OCI-LY1 (cell line): ENCODE results near the gene C4orf54.

Experiments
- H2AFZ ChIP-seq: fragments of 200-600 bp; sonication (generic), shearing (Covaris generic); 2 replicates; pipeline ENCODE4 v1.6.0; 2014; ENCODE audit warnings: antibody characterized with exemption, mild to moderate bottlenecking, low read length
- H3F3A ChIP-seq: fragments of 200-600 bp; sonication (generic), shearing (Covaris generic); 2 replicates; pipeline ENCODE4 v1.6.0; 2014; ENCODE audit warnings: mild to moderate bottlenecking, antibody characterized with exemption, low read length, moderate library complexity; ENCODE audit not compliant: insufficient read depth
- H3K27ac ChIP-seq: fragments of 200-600 bp; sonication (generic); 2 replicates; pipeline ENCODE4 v1.5.1; 2014; ENCODE audit warnings: low read length, mixed run types, mild to moderate bottlenecking, low read depth; ENCODE audit not compliant: poor library complexity, severe bottlenecking
- H3K27me3 ChIP-seq: fragments of 200-600 bp; sonication (generic); 2 replicates; pipeline ENCODE4 v1.6.0; 2014; ENCODE audit warnings: antibody characterized with exemption, mild to moderate bottlenecking, low read length, moderate library complexity; ENCODE audit not compliant: insufficient read depth
- H3K36me3 ChIP-seq: fragments of 200-600 bp; sonication (generic); 2 replicates; pipeline ENCODE4 v1.6.1; 2014; ENCODE audit warnings: mild to moderate bottlenecking, antibody characterized with exemption, low read length, moderate library complexity, mixed read lengths; ENCODE audit not compliant: insufficient read depth
- H3K4me1 ChIP-seq: fragments of 200-600 bp; sonication (generic); 2 replicates; pipeline ENCODE4 v1.5.1; 2014; ENCODE audit warnings: mild to moderate bottlenecking, low read length, moderate library complexity; ENCODE audit not compliant: insufficient read depth, severe bottlenecking
- H3K4me2 ChIP-seq: fragments of 200-600 bp; sonication (generic), shearing (Covaris generic); 2 replicates; pipeline ENCODE4 v1.6.1; 2014; ENCODE audit warnings: low read length
- H3K4me3 ChIP-seq: fragments of 200-600 bp; sonication (generic); 2 replicates; pipeline ENCODE4 v1.5.1; 2014; ENCODE audit warnings: low read length, low read depth, mild to moderate bottlenecking, mixed read lengths; ENCODE audit not compliant: poor library complexity, severe bottlenecking
- H3K79me2 ChIP-seq: fragments of 200-600 bp; shearing (Covaris generic); 2 replicates; pipeline ENCODE4 v1.6.1; 2016; ENCODE audit warnings: mixed run types, low read length, mixed read lengths; ENCODE audit not compliant: insufficient read depth
- H3K9ac ChIP-seq: fragments of 200-600 bp; sonication (generic), shearing (Covaris generic); 2 replicates; pipeline ENCODE4 v1.6.1; 2014; ENCODE audit warnings: mild to moderate bottlenecking, low read length, mixed read lengths
- H3K9me2 ChIP-seq: fragments of 200-600 bp; sonication (generic), shearing (Covaris generic); 2 replicates; pipeline ENCODE4 v1.6.1; 2014; ENCODE audit warnings: low read depth, mild to moderate bottlenecking, low read length, mixed read lengths
- H3K9me3 ChIP-seq: fragments of 200-600 bp; shearing (Covaris generic); 2 replicates; pipeline ENCODE4 v1.6.1; 2014; ENCODE audit warnings: low read length, mixed read lengths
- H4K20me1 ChIP-seq: fragments of 200-600 bp; sonication (generic), shearing (Covaris generic); 2 replicates; pipeline ENCODE4 v1.6.0; 2016; ENCODE audit warnings: mild to moderate bottlenecking, low read length; ENCODE audit not compliant: insufficient read depth
- EZH2 ChIP-seq: fragments of 200-600 bp; sonication (generic), shearing (Covaris generic); IDR thresholded peaks from 2 replicates; pipeline ENCODE4 v1.8.0; 2017; ENCODE audit warnings: borderline replicate concordance, mixed run types, mild to moderate bottlenecking, antibody characterized with exemption, low read length, moderate library complexity, mixed read lengths
- TF ChIP-seq, protein P1 (sequence below): fragments of 200-600 bp; sonication (generic), shearing (Covaris generic); IDR thresholded peaks from 2 replicates; pipeline ENCODE4 v1.5.1; 2017; ENCODE audit warnings: mild to moderate bottlenecking, antibody characterized with exemption, low read length, moderate library complexity, mixed read lengths

C4orf54 gene

DNA sequence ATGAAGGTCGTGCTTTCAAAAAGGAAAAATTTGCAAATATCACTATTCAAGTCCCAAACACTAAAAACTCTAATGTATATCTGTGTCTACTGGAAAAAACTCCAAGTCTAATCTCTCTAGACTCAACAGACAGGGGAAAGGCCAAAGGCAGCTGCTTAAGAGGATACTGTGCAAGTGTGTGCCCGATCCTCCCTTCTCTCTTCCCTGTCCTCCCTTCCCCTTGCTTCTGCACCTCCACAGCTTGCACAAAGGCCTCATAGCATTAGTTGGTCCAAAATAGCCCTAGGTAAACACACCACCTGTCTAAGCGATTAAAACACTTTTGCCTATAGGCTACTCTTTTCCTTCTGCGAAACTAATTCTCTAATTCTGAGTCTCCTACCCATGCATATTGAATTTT lies 10.6 kb downstream of the C4orf54 start:
- H3K79me2 ChIP-seq, result no peaks in the 10 kb centered on the region
- H3K9ac ChIP-seq, result no peak overlapping the region
- H3K27ac ChIP-seq, result no peak overlapping the region
- no peaks in the 10 kb centered on the region for H3K9me2 ChIP-seq
- H4K20me1 ChIP-seq, result no peaks in the 10 kb centered on the region
- peaks cover 16% of the 10 kb centered on the region for H3K4me1 ChIP-seq
- no peaks in the 10 kb centered on the region for H3K36me3 ChIP-seq
- no peak overlapping the region for H2AFZ ChIP-seq
- TF ChIP-seq, protein P1, sequence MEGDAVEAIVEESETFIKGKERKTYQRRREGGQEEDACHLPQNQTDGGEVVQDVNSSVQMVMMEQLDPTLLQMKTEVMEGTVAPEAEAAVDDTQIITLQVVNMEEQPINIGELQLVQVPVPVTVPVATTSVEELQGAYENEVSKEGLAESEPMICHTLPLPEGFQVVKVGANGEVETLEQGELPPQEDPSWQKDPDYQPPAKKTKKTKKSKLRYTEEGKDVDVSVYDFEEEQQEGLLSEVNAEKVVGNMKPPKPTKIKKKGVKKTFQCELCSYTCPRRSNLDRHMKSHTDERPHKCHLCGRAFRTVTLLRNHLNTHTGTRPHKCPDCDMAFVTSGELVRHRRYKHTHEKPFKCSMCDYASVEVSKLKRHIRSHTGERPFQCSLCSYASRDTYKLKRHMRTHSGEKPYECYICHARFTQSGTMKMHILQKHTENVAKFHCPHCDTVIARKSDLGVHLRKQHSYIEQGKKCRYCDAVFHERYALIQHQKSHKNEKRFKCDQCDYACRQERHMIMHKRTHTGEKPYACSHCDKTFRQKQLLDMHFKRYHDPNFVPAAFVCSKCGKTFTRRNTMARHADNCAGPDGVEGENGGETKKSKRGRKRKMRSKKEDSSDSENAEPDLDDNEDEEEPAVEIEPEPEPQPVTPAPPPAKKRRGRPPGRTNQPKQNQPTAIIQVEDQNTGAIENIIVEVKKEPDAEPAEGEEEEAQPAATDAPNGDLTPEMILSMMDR, result no peak
- TF ChIP-seq EZH2, result no peak
- no peak overlapping the region for H3K4me3 ChIP-seq
- no peaks in the 10 kb centered on the region for H3K9me3 ChIP-seq
- H3K4me2 ChIP-seq, result no peak overlapping the region
- H3F3A ChIP-seq, result no peaks in the 10 kb centered on the region
- no peaks in the 10 kb centered on the region for H3K27me3 ChIP-seq

DNA sequence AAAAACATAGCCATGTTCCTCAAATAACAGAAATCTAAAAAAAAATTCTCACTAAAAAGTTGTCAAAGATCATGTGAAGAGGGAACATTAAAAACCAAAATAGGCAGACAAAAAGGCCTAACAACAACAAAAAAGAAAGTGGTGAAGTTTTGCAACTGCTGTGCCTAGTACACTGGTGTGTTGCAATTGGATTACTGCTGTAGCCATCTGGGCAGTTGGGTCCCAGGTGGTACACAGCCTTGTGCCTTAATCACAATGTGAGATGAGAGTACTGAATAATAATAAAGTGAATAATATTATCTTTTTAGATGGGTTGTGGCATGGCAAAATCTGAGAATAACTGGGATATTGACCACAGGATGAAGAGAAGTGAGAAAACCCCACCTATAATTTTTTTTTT lies 12.0 kb downstream of the C4orf54 start:
- H3K36me3 ChIP-seq, result no peaks in the 10 kb centered on the region
- no peaks in the 10 kb centered on the region for H3K79me2 ChIP-seq
- no peak for TF ChIP-seq EZH2
- TF ChIP-seq, protein P1, result no peak
- H2AFZ ChIP-seq, result no peak overlapping the region
- no peak overlapping the region for H3K4me3 ChIP-seq
- H3K9me2 ChIP-seq, result no peaks in the 10 kb centered on the region
- no peaks in the 10 kb centered on the region for H3K27me3 ChIP-seq
- H3K9ac ChIP-seq, result no peak overlapping the region
- H4K20me1 ChIP-seq, result no peaks in the 10 kb centered on the region
- no peak overlapping the region for H3K27ac ChIP-seq
- peaks cover 16% of the 10 kb centered on the region for H3K4me1 ChIP-seq
- H3K9me3 ChIP-seq, result no peaks in the 10 kb centered on the region
- H3K4me2 ChIP-seq, result no peak overlapping the region
- no peaks in the 10 kb centered on the region for H3F3A ChIP-seq

DNA sequence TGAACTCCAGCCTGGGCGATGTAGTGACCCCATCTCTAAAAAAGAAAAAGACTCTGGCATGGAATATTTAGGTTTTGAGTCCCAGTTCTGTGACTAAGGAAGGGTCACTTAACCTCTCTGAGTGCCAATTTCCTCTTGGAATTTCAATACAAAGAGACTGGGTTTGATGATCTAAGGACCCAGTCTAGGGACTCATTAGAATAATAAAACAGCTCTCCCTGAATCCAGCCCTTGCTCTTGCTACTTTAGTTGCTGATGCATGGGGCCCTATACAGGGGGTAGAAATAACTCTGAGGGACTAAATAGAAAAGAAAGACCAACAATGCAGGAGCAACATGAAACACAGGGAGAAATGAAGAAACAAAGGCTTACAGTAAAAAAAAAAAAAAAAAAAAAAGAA lies 12.6 kb downstream of the C4orf54 start:
- Histone ChIP-seq H3K4me3 (no peak overlapping the region), H2AFZ (no peak overlapping the region), H3K9ac (no peak overlapping the region), H3K27ac (no peak overlapping the region), H3K36me3 (no peaks in the 10 kb centered on the region), H3K9me3 (no peaks in the 10 kb centered on the region), H3K4me1 (peaks cover 16% of the 10 kb centered on the region), H3K27me3 (no peaks in the 10 kb centered on the region), H3K4me2 (no peak overlapping the region), H3F3A (no peaks in the 10 kb centered on the region), H3K79me2 (no peaks in the 10 kb centered on the region), H3K9me2 (no peaks in the 10 kb centered on the region), H4K20me1 (no peaks in the 10 kb centered on the region)
- TF ChIP-seq, protein P1, result no peak
- no peak for TF ChIP-seq EZH2
